K562 (cell line): Measurements from ENCODE around the gene TXNRD2. TPM values are rescaled to one million over a fixed set of nuclear protein-coding genes. Genes with fewer than 3 reads are reported as not detected.
A peak's percentile ranks its signal among the peaks of the same experiment; 100 is the strongest.

ENCODE experiments used
- ADNP ChIP-seq: fragments of 200-800 bp; sonication (Bioruptor generic); IDR thresholded peaks from 2 replicates; pipeline ENCODE4 v1.6.1; 2016; ENCODE audit warnings: missing genetic modification characterization, missing compliant biosample characterization
- ATF1 ChIP-seq, 2 experiments: fragments of 450-650 bp in 1 of 2; IDR thresholded peaks; 2 replicates each; pipeline ENCODE4 v1.6.1; 2016; ENCODE audit warnings: missing compliant biosample characterization in 1 of 2, missing genetic modification characterization in 1 of 2
- BCL6 ChIP-seq: fragments of 250-450 bp; sonication (Bioruptor Pico); IDR thresholded peaks from 2 replicates; pipeline ENCODE4 v1.4.0; 2020
- MLX ChIP-seq, 2 experiments: fragments of 450-650 bp in 1 of 2; sonication (generic) in 1 of 2; formaldehyde crosslinking; conservative IDR thresholded peaks; 2 replicates each; pipeline versions ENCODE4 v1.4.0 to v1.8.1; 2020 to 2022; ENCODE audit warnings: mild to moderate bottlenecking in 1 of 2, missing genetic modification reagents in 1 of 2
- POLR2G ChIP-seq: fragments of 200-400 bp; formaldehyde crosslinking; IDR thresholded peaks from 2 replicates; pipeline ENCODE4 v1.6.1; 2017; ENCODE audit warnings: low read depth, mild to moderate bottlenecking, antibody characterized with exemption, low read length, moderate library complexity
- RNF219 ChIP-seq: fragments of 250-450 bp; sonication (Bioruptor Pico); IDR thresholded peaks from 2 replicates; pipeline ENCODE4 v1.5.0; 2022; ENCODE audit warnings: mild to moderate bottlenecking
- SETDB1 ChIP-seq: IDR thresholded peaks from one replicate; pipeline ENCODE4 v1.6.1; 2012; ENCODE audit warnings: low read length, control low read depth, inconsistent platforms
- ZNF639 ChIP-seq, 2 experiments: fragments of 200-800 bp in 1 of 2; sonication (Bioruptor generic) in 1 of 2; sonication (generic) in 1 of 2; formaldehyde crosslinking in 1 of 2; IDR thresholded peaks in 1 of 2; conservative IDR thresholded peaks in 1 of 2; 2 replicates each; pipeline versions ENCODE4 v1.5.0 to v1.6.1; 2016 to 2020; ENCODE audit warnings: missing compliant biosample characterization in 1 of 2, missing genetic modification characterization in 1 of 2, missing genetic modification reagents in 1 of 2
- ZNF764 ChIP-seq: fragments of 250-450 bp; sonication (Bioruptor Pico); IDR thresholded peaks from 2 replicates; pipeline ENCODE4 v1.4.0; 2020; ENCODE audit warnings: low read depth, mild to moderate bottlenecking, moderate library complexity
- polyA plus RNA-seq, 8 experiments: library from polyadenylated mRNA; depleted of rRNA in 4 of 8; stranded (reverse) in 5 of 8; unstranded in 3 of 8; fragments of >200 nt; fragmentation: Nextera tagmentation in 2 of 8; fragmentation: Illumina TruSeq in 1 of 8; extraction: Ambion mirVana in 2 of 8; extraction: Trizol in 1 of 8; gene quantifications; 2 replicates each; pipeline versions ENCODE4 v1.2.1 to v1.2.3, GENCODE V29; 2011 to 2014; ENCODE audit warnings: inconsistent platforms in 1 of 8, missing spikeins in 1 of 8
- total RNA-seq, 7 experiments: library from RNA; depleted of rRNA in 6 of 7; stranded (reverse); fragments of >200 nt in 6 of 7; fragmentation: Illumina TruSeq in 2 of 7; extraction: Trizol in 2 of 7; gene quantifications; 2 replicates each; pipeline versions ENCODE4 v1.2.1 to v1.2.3, GENCODE V29; 2011 to 2021; ENCODE audit warnings: low replicate concordance in 1 of 7
- TF ChIP-seq, protein P1 (sequence below): fragments of 450-650 bp; IDR thresholded peaks from 2 replicates; pipeline ENCODE4 v1.6.1; 2018; ENCODE audit warnings: mild to moderate bottlenecking, low read depth; ENCODE audit not compliant: partially characterized antibody
- TF ChIP-seq, protein P2 (sequence below), 2 experiments: fragments of 250-450 bp in 1 of 2; fragments of 450-650 bp in 1 of 2; sonication (Bioruptor Pico) in 1 of 2; IDR thresholded peaks; 2 replicates each; pipeline versions ENCODE4 v1.6.1 to v1.8.0; 2016 to 2021; ENCODE audit warnings: mild to moderate bottlenecking in 2 of 2, moderate library complexity in 2 of 2, missing compliant biosample characterization in 1 of 2, missing genetic modification characterization in 1 of 2
- TF ChIP-seq, protein P3 (sequence below), 2 experiments: fragments of 450-650 bp; conservative IDR thresholded peaks; 2 replicates each; pipeline ENCODE4 v1.6.1; 2017; ENCODE audit warnings: mild to moderate bottlenecking in 2 of 2, moderate library complexity in 2 of 2

TXNRD2 gene
- total and polyA plus RNA-seq, 9 of the 15 experiments (the other 6 are each of a cell fraction or from before 2014, with no cell fraction given): 3.3 to 80.2 (median 49.4) TPM

DNA sequence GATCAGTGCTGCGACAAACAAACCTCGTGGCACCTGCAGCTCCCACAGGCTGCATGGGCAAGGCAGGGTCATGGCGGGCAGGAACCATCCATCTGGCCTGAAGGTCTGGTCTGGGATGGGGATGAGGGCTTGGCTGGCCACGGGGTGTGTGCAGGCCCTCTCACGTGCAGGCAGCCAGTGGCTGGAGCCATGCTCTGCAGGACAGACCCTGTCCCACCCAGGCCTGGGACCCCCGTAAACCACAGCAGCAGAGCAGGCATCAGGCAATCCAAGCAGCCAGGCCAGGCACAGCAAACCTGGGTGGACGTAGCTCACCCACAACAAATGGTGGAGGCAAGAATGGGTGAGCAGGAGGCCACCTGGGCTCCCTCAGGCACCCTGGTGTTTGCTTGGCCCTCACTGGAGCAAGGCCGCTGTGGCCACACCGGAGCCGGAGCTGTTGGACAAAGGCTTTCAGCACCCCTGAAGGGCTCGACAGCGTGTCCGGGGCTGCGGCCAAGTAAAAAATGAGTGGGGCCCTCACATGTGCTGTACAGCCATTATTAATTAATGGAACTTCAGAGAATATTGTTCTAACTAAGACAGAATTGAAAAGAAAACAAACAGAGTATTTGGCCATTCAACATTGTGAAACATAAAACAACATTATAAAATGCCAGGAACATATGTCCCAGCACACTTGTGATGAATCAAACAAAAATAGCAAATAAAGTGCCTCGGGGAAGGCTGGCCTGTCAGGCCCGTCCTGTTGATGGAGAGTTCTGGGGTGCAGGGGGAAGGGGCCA, 63.0 kb downstream of the TXNRD2 start (continued):
- TF ChIP-seq ADNP (tag): no peak
- TF ChIP-seq, protein P1, sequence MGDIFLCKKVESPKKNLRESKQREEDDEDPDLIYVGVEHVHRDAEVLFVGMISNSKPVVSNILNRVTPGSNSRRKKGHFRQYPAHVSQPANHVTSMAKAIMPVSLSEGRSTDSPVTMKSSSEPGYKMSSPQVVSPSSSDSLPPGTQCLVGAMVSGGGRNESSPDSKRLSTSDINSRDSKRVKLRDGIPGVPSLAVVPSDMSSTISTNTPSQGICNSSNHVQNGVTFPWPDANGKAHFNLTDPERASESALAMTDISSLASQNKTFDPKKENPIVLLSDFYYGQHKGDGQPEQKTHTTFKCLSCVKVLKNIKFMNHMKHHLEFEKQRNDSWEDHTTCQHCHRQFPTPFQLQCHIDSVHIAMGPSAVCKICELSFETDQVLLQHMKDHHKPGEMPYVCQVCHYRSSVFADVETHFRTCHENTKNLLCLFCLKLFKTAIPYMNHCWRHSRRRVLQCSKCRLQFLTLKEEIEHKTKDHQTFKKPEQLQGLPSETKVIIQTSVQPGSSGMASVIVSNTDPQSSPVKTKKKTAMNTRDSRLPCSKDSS: no peak
- 0 out of 2 replicates have a peak, but pooled peaks have one; percentile 6 for TF ChIP-seq ZNF764 (CRISPR knock-in tag)
- no peak for TF ChIP-seq BCL6
- TF ChIP-seq ATF1 (CRISPR knock-in tag; IDR thresholded peaks at IDR 0.05): 0 out of 2 replicates have a peak, but pooled peaks have one; percentile 28
- TF ChIP-seq ATF1 (tag; IDR thresholded peaks at IDR 0.05): no peak
- peak; percentile 95 for TF ChIP-seq SETDB1
- TF ChIP-seq, protein P2, sequence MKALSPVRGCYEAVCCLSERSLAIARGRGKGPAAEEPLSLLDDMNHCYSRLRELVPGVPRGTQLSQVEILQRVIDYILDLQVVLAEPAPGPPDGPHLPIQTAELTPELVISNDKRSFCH (CRISPR knock-in tag; IDR thresholded peaks at IDR 0.05): no peak
- TF ChIP-seq, protein P2 (tag; IDR thresholded peaks at IDR 0.05): peak; percentile 64
- TF ChIP-seq ZNF639 (CRISPR knock-in tag; conservative IDR thresholded peaks at IDR 0.05 in 1 of 2, IDR thresholded peaks at IDR 0.05 in 1 of 2): 0 out of 4 replicates have a peak, but pooled peaks of 1 of the 2 experiments have one; percentile 63
- TF ChIP-seq, protein P3, sequence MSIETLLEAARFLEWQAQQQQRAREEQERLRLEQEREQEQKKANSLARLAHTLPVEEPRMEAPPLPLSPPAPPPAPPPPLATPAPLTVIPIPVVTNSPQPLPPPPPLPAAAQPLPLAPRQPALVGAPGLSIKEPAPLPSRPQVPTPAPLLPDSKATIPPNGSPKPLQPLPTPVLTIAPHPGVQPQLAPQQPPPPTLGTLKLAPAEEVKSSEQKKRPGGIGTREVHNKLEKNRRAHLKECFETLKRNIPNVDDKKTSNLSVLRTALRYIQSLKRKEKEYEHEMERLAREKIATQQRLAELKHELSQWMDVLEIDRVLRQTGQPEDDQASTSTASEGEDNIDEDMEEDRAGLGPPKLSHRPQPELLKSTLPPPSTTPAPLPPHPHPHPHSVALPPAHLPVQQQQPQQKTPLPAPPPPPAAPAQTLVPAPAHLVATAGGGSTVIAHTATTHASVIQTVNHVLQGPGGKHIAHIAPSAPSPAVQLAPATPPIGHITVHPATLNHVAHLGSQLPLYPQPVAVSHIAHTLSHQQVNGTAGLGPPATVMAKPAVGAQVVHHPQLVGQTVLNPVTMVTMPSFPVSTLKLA (conservative IDR thresholded peaks at IDR 0.05): no peak
- TF ChIP-seq POLR2G: peak; percentile 40; the same call in 1 of the 2 replicates
- TF ChIP-seq MLX (CRISPR knock-in tag; conservative IDR thresholded peaks at IDR 0.05): peak in 1 of 2 experiments; percentile 7; a peak in 1 of 4 replicates
- TF ChIP-seq RNF219 (CRISPR knock-in tag): 0 out of 2 replicates have a peak, but pooled peaks have one; percentile 47
